AG04449 (cell line): ENCODE data around the gene OBSCN.

ENCODE experiments used
- CTCF ChIA-PET: fragments of 350-600 bp; formaldehyde crosslinking; extraction: SDS; loops from one replicate; lab custom pipeline; 2021; ENCODE audit warnings: antibody characterized with exemption; lab: Yijun Ruan, JAX
- POLR2A ChIA-PET: fragments of 400-600, 350-600 bp; formaldehyde crosslinking; extraction: SDS; loops from one replicate; lab custom pipeline; 2020; ENCODE audit warnings: antibody characterized with exemption, inconsistent platforms; lab: Yijun Ruan, JAX
- DNase-seq: peaks from one replicate; pipeline ENCODE4 v3.0.0-alpha.2; 2010; ENCODE audit warnings: low read depth, low spot score
- H3K4me3 ChIP-seq: 2 replicates; pipeline ENCODE4 v1.5.1; 2011; ENCODE audit warnings: low read depth, mild to moderate bottlenecking, control low read depth, low read length
- TF ChIP-seq, protein P1 (sequence below): IDR thresholded peaks from one replicate; pipeline ENCODE4 v1.5.1; 2011; ENCODE audit warnings: mild to moderate bottlenecking, moderate library complexity, low read length, control low read depth, inconsistent platforms; ENCODE audit not compliant: insufficient read depth; ENCODE audit errors: missing control alignments

The OBSCN gene

DNA sequence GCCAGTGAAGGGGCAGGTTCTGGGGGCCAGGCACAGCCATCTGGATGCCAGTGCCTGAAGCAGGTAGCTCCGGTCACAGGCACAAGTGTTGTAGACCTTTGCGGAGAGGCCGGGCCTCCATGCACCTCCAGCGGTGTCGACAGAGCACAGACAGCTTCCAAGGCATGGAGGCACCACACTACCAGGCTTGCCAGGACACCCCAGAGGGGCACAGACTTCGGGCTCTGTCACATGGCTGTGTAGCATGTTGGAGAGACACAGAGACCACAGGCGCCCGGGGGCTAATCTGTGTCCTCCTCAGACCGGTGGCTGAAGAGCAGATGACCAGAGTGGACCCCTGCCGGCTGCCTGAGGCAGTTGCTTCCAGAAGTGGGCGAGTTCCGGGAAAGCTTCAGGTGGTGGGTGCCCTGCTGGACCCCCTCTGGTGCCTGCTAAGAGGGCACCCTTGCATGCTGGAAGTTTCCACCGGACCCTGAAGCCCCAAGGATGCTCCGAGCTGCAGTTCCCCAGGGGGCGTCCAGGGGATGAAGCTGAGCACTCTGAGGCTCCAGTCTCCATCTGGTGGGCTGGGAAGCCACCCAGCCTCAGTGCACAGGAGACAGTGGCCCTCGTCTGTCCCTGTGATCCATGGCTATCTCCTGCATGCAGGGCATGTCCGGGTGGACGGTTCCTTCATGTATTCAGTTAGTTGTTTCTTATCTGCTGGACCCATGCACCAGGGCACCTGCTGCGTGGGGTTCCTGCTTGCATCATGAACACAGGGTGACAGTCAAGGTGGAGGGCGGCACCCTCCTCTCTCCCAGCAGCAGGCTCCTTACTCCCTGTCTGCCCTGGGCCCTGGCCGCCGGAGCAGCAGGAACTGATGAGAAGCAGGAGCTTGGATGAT, 82.4 kb downstream of the OBSCN start:
- TF ChIP-seq, protein P1, sequence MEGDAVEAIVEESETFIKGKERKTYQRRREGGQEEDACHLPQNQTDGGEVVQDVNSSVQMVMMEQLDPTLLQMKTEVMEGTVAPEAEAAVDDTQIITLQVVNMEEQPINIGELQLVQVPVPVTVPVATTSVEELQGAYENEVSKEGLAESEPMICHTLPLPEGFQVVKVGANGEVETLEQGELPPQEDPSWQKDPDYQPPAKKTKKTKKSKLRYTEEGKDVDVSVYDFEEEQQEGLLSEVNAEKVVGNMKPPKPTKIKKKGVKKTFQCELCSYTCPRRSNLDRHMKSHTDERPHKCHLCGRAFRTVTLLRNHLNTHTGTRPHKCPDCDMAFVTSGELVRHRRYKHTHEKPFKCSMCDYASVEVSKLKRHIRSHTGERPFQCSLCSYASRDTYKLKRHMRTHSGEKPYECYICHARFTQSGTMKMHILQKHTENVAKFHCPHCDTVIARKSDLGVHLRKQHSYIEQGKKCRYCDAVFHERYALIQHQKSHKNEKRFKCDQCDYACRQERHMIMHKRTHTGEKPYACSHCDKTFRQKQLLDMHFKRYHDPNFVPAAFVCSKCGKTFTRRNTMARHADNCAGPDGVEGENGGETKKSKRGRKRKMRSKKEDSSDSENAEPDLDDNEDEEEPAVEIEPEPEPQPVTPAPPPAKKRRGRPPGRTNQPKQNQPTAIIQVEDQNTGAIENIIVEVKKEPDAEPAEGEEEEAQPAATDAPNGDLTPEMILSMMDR: no peak
- no peak for DNase-seq
- ChIA-PET POLR2A (no interaction called here), CTCF (no interaction called here)
- H3K4me3 ChIP-seq: no peak overlapping the region

DNA sequence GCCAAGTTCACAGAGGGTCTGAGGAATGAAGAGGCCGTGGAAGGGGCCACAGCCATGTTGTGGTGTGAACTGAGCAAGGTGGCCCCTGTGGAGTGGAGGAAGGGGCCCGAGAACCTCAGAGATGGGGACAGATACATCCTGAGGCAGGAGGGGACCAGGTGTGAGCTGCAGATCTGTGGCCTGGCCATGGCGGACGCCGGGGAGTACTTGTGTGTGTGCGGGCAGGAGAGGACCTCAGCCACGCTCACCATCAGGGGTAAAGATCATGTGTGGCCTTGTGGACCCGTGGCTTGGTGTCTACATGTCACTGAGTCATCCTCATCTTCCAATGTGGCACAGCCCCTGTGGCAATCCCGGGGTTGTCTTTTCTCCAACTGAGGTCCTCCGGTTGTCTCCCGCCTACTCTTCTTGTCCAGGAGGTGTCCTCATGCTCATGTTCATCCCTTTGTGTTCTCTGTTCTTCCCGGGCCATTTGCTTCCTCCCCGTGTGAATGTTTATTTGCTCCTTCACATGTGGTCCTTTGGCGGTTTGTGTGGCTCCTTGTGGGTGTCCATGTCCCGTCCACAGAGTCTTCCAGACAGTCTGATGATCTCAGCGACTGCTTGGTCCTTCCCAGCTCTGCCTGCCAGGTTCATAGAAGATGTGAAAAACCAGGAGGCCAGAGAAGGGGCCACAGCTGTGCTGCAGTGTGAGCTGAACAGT, 84.2 kb downstream of the OBSCN start:
- POLR2A ChIA-PET: no interaction called here
- TF ChIP-seq, protein P1: no peak
- CTCF ChIA-PET: no interaction called here
- DNase-seq: no peak
- no peak overlapping the region for H3K4me3 ChIP-seq

DNA sequence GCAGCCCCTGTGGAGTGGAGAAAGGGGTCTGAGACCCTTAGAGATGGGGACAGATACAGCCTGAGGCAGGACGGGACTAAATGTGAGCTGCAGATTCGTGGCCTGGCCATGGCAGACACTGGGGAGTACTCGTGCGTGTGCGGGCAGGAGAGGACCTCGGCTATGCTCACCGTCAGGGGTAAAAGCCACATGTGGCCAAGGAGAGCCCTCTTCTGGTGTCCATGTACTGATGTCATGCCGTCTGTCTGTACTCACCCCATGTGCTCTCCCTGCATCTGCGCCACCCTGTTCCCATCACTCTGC, 84.7 kb downstream of the OBSCN start:
- TF ChIP-seq, protein P1: no peak
- POLR2A ChIA-PET: no interaction called here
- CTCF ChIA-PET: no interaction called here
- no peak for DNase-seq
- no peak overlapping the region for H3K4me3 ChIP-seq

DNA sequence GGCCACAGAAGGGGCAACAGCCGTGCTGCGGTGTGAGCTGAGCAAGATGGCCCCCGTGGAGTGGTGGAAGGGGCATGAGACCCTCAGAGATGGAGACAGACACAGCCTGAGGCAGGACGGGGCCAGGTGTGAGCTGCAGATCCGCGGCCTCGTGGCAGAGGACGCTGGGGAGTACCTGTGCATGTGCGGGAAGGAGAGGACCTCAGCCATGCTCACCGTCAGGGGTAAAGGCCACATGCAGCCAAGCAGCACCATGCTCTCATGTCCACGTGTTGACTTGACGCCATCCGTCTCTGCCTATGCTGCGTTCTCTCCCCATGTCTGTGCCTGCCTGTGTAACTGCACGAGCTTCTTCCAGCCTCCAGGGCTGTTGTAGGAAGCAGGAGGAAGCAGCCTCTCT, 85.5 kb downstream of the OBSCN start:
- TF ChIP-seq, protein P1: no peak
- ChIA-PET CTCF (no interaction called here), POLR2A (no interaction called here)
- no peak overlapping the region for H3K4me3 ChIP-seq
- DNase-seq: no peak

DNA sequence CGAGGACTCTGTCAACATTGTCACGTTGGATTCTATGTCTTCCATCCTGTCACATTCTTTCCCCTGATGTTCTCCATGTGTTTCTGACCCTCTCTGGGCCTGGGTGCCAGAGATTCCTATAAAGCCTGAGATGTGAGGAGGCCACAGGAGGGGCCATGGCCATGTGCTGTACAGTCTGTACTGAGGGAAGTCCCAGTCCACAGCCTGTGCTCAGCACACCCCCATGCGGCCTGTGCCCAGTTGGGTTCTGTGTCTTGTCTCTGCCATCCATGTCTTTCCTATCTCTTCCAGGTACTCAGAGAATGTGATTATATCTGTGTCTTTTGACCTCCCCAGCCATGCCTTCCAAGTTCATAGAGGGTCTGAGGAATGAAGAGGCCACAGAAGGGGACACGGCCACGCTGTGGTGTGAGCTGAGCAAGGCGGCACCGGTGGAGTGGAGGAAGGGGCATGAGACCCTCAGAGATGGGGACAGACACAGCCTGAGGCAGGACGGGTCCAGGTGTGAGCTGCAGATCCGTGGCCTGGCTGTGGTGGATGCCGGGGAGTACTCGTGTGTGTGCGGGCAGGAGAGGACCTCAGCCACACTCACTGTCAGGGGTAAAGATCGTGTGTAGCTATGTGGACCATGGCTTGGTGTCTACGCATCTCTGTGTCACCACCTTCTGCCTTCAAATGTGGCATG, 86.1 kb downstream of the OBSCN start:
- CTCF ChIA-PET: no interaction called here
- no peak for DNase-seq
- no peak overlapping the region for H3K4me3 ChIP-seq
- POLR2A ChIA-PET: no interaction called here
- TF ChIP-seq, protein P1: no peak

DNA sequence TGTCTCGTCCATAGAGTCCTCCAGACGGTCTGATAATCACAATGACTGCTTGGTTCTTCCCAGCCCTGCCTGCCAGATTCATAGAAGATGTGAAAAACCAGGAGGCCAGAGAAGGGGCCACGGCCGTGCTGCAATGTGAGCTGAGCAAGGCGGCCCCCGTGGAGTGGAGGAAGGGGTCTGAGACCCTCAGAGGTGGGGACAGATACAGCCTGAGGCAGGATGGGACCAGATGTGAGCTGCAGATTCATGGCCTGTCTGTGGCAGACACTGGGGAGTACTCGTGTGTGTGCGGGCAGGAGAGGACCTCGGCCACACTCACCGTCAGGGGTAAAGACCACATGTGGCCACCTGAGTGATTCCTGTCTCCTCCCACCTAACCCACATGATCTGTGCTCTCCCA, 86.9 kb downstream of the OBSCN start:
- CTCF ChIA-PET: no interaction called here
- TF ChIP-seq, protein P1: no peak

More for the DNA sequence above, 86.9 kb downstream of the OBSCN start:
- H3K4me3 ChIP-seq: no peak overlapping the region
- DNase-seq: no peak
- POLR2A ChIA-PET: no interaction called here
